Nephron progenitor cell (in vitro differentiated cells): ENCODE measurements around the gene ANGPTL2.

Experiments used
- DNase-seq: peaks from one replicate; pipeline ENCODE4 v3.0.0; 2021
- H3K27ac Mint-ChIP-seq: 2 replicates; pipeline ENCODE4 v1.8.0; 2021; ENCODE audit warnings: mild to moderate bottlenecking, moderate library complexity, mixed read lengths
- H3K27me3 Mint-ChIP-seq: 2 replicates; pipeline ENCODE4 v1.8.0; 2021; ENCODE audit warnings: mild to moderate bottlenecking, low read depth, mixed read lengths; ENCODE audit not compliant: poor library complexity
- H3K36me3 Mint-ChIP-seq: 2 replicates; pipeline ENCODE4 v1.8.0; 2021; ENCODE audit warnings: low read depth, mixed read lengths
- H3K4me1 Mint-ChIP-seq: 2 replicates; pipeline ENCODE4 v1.8.0; 2021; ENCODE audit warnings: mixed read lengths
- H3K4me3 Mint-ChIP-seq: 2 replicates; pipeline ENCODE4 v1.8.0; 2021; ENCODE audit warnings: mild to moderate bottlenecking, moderate library complexity, mixed read lengths
- H3K9me3 Mint-ChIP-seq: 2 replicates; pipeline ENCODE4 v1.8.0; 2021; ENCODE audit warnings: mild to moderate bottlenecking, moderate library complexity, mixed read lengths
- TF ChIP-seq, protein P1 (sequence below): fragments of 200-600 bp; sonication (generic); IDR thresholded peaks from 2 replicates; pipeline ENCODE4 v1.5.0; 2021; ENCODE audit warnings: antibody characterized with exemption

The ANGPTL2 gene

DNA sequence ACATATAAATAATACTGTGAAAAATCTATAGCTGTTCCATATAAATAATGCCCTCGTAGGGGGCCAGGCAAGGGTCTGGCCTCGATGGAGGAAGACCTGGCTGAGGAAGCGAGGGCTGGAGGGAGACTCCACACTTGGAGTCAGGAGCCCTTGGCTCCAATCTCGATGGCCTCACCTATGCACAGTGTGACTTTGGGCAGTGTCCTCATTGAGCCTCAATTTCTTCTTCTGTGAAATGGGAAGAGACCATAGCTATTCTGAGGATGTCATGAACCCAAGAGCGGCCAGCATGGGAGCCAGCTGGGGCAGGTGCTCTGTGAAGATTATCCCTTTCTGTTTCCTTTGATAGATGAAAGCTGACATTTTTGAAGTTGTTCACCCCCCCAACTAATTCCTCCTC lies 24.8 kb downstream of the ANGPTL2 start:
- no peak overlapping the region for H3K4me3 Mint-ChIP-seq
- no peak for DNase-seq
- peaks cover 5% of the 10 kb centered on the region for H3K36me3 Mint-ChIP-seq
- no peak overlapping the region for H3K27ac Mint-ChIP-seq
- TF ChIP-seq, protein P1, sequence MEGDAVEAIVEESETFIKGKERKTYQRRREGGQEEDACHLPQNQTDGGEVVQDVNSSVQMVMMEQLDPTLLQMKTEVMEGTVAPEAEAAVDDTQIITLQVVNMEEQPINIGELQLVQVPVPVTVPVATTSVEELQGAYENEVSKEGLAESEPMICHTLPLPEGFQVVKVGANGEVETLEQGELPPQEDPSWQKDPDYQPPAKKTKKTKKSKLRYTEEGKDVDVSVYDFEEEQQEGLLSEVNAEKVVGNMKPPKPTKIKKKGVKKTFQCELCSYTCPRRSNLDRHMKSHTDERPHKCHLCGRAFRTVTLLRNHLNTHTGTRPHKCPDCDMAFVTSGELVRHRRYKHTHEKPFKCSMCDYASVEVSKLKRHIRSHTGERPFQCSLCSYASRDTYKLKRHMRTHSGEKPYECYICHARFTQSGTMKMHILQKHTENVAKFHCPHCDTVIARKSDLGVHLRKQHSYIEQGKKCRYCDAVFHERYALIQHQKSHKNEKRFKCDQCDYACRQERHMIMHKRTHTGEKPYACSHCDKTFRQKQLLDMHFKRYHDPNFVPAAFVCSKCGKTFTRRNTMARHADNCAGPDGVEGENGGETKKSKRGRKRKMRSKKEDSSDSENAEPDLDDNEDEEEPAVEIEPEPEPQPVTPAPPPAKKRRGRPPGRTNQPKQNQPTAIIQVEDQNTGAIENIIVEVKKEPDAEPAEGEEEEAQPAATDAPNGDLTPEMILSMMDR: no peak
- H3K27me3 Mint-ChIP-seq: peaks cover 7% of the 10 kb centered on the region
- no peaks in the 10 kb centered on the region for H3K9me3 Mint-ChIP-seq
- peaks cover 11% of the 10 kb centered on the region for H3K4me1 Mint-ChIP-seq

DNA sequence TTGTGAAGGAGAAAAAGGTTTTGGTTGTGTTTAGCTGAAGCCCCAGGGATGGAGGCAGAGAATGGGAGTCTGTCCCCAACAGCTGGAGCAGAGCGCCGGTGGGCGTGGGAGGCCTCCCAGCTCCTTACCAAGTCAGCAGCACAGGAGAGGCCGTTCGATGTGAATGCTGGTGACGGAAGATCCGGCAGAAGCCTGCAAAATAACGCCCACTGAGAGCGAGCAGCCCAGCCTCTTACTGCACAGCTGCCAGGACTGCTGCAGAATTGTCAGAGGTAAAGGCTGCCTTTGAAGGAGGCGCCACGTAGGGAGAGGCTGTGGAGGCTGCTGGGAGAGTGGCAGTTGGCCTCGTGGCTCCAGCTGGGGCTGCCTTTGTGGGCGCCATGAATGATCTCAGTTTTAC lies 26.2 kb downstream of the ANGPTL2 start:
- TF ChIP-seq, protein P1: no peak
- H3K27me3 Mint-ChIP-seq: peaks cover 7% of the 10 kb centered on the region
- peaks cover 4% of the 10 kb centered on the region for H3K36me3 Mint-ChIP-seq
- H3K27ac Mint-ChIP-seq: no peak overlapping the region
- H3K4me1 Mint-ChIP-seq: peaks cover 11% of the 10 kb centered on the region
- no peaks in the 10 kb centered on the region for H3K9me3 Mint-ChIP-seq
- no peak for DNase-seq
- H3K4me3 Mint-ChIP-seq: no peak overlapping the region

DNA sequence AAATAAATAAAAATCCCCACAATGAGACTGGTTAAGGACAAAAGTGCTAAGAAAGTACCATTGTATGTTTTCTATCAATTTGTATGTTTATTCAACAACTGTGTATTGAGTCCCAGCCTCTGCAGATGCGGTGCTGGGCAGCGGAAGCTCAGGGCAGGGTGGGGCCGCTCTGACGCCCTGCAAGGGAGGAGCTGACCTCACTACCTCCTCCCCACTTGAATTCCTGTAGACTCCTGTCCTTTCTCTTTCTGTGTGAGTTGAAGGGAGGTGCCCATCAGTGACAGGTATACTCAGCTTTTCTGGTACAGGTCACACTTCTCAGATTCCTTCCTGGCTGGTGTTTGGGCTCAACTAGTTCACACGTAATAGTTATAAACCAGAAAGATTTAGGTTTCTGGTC lies 27.0 kb downstream of the ANGPTL2 start:
- peaks cover 11% of the 10 kb centered on the region for H3K4me1 Mint-ChIP-seq
- no peak overlapping the region for H3K4me3 Mint-ChIP-seq
- no peaks in the 10 kb centered on the region for H3K9me3 Mint-ChIP-seq
- peaks cover 4% of the 10 kb centered on the region for H3K36me3 Mint-ChIP-seq
- peaks cover 7% of the 10 kb centered on the region for H3K27me3 Mint-ChIP-seq
- no peak overlapping the region for H3K27ac Mint-ChIP-seq
- TF ChIP-seq, protein P1: no peak
- no peak for DNase-seq

DNA sequence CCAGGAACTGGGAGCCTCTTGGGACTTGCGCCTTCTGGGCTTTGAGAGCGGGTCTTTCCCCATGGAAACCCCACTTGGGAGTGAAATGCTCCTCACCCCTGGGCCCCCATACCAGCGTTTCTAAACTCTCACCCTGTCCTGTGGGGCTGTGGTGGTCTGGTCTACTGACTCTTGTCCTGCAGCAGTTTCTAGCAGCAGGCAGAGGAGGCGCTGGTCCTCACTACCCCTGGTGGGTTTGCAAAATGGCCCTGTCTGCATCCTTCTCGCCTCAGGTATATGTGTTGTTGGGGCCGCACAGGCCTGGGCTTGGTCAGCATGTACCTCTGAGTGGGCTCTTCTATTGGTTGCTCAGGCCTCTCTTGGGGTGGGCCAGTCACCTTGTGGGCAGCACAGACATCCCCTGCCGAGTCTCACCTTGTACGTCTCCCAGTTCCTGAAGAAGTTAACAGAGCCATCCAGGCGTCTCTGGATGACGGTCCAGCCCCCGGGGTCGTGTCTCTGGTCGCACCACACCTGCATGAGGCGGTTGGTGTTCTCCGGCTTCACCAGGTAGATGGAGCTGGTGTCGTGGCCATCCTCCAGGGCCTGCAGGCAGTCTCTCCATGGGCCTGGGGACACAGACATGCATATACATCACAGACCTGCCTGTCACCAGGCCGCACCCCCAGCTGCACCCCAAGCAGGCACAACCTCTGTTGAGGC lies 29.0 kb downstream of the ANGPTL2 start:
- H3K27ac Mint-ChIP-seq: no peak overlapping the region
- TF ChIP-seq, protein P1: no peak
- no peak overlapping the region for H3K4me3 Mint-ChIP-seq
- H3K36me3 Mint-ChIP-seq: peaks cover 8% of the 10 kb centered on the region
- no peaks in the 10 kb centered on the region for H3K9me3 Mint-ChIP-seq
- H3K27me3 Mint-ChIP-seq: peaks cover 6% of the 10 kb centered on the region
- no peak for DNase-seq
- H3K4me1 Mint-ChIP-seq: peaks cover 7% of the 10 kb centered on the region

DNA sequence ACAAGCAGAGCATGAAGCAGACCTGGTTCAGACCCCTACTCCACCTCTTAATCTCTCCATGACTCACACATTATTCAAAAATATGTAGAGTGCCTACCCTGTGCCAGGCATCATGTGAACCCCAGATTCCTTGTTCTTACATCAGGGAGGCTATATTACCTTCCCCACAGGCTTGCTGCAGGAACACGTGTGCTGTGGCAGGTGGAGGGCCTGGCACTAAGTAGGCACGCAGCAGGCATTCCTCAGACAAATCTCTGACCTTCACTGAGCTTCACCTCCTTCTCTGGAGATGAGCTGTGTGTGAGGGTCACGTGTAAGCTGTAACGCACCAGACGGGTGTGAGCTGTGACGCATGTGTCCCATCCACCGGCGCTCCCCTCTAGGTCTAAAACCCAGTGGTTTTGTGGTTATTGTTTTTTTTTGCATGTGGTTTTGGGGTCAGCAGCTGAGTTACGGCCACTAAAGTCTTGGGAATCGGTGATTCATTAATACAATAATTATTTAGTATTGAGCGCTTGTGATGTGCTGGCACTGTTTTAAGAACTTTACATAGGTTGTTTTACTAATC lies 30.3 kb downstream of the ANGPTL2 start:
- peaks cover 7% of the 10 kb centered on the region for H3K4me1 Mint-ChIP-seq
- peaks cover 7% of the 10 kb centered on the region for H3K27me3 Mint-ChIP-seq
- DNase-seq: no peak
- no peaks in the 10 kb centered on the region for H3K9me3 Mint-ChIP-seq
- TF ChIP-seq, protein P1: no peak
- no peak overlapping the region for H3K27ac Mint-ChIP-seq
- H3K4me3 Mint-ChIP-seq: no peak overlapping the region
- peaks cover 18% of the 10 kb centered on the region for H3K36me3 Mint-ChIP-seq

DNA sequence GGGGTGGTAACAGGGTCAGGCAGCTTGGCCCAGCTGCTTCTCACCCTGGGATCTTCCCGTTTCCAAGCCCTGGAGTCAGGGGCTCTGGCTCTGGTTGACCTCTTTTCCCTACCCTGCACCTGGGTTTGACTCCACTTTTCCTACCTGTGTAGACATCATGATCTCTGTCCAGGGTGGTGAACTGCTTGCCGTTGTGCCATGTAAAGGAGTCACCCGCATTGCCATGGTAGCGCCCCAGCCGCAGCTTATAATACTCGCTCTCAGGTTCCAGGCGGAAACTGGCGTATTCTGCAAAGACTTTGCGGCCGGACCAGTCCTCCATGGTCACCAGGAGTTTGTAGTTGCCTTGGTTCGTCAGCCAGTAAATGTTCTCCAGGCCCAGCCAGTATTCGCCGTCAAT lies 30.9 kb downstream of the ANGPTL2 start:
- no peak overlapping the region for H3K27ac Mint-ChIP-seq
- DNase-seq: no peak
- H3K36me3 Mint-ChIP-seq: peaks cover 23% of the 10 kb centered on the region
- H3K27me3 Mint-ChIP-seq: peaks cover 7% of the 10 kb centered on the region
- H3K9me3 Mint-ChIP-seq: no peaks in the 10 kb centered on the region
- H3K4me3 Mint-ChIP-seq: no peak overlapping the region
- H3K4me1 Mint-ChIP-seq: peaks cover 7% of the 10 kb centered on the region
- TF ChIP-seq, protein P1: no peak
